ENCODE data around the gene CIAO2A. TPM values are rescaled to one million over a fixed set of nuclear protein-coding genes. Genes with fewer than 3 reads are reported as not detected.
"Not testable (repeated sequence)": the region's sequence is repeated elsewhere in the genome, so short reads cannot be mapped to it uniquely, and the experiment has no call there.

Gene CIAO2A
- total RNA-seq, 2 donors from 2014 or later: 54.6 to 63.2 TPM

- Mint-ChIP-seq H3K9me3 (no peaks in the 10 kb centered on the region), H3K4me1 (peaks cover 13% of the 10 kb centered on the region), H3K36me3 (ENCODE audit: low read depth) (peaks cover 21% of the 10 kb centered on the region), H3K27ac (no peak overlapping the region), H3K27me3 (ENCODE audit: insufficient read depth) (no peaks in the 10 kb centered on the region), H3K4me3 (no peak overlapping the region)
- TF ChIP-seq, protein P1, sequence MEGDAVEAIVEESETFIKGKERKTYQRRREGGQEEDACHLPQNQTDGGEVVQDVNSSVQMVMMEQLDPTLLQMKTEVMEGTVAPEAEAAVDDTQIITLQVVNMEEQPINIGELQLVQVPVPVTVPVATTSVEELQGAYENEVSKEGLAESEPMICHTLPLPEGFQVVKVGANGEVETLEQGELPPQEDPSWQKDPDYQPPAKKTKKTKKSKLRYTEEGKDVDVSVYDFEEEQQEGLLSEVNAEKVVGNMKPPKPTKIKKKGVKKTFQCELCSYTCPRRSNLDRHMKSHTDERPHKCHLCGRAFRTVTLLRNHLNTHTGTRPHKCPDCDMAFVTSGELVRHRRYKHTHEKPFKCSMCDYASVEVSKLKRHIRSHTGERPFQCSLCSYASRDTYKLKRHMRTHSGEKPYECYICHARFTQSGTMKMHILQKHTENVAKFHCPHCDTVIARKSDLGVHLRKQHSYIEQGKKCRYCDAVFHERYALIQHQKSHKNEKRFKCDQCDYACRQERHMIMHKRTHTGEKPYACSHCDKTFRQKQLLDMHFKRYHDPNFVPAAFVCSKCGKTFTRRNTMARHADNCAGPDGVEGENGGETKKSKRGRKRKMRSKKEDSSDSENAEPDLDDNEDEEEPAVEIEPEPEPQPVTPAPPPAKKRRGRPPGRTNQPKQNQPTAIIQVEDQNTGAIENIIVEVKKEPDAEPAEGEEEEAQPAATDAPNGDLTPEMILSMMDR (conservative IDR thresholded peaks at IDR 0.05): no peak
- peaks cover 33% of the 10 kb centered on the region for H3K36me3 ChIP-seq (ENCODE audit: control insufficient read depth, insufficient read depth, low read length)
- 67 to 91% methylated on average over 1 to 3 of the region's 3 CpGs for WGBS, 2 experiments (ENCODE audit: insufficient coverage in 1 of 2, insufficient read length in 1 of 2)
- no peaks in the 10 kb centered on the region for H3K27me3 ChIP-seq (ENCODE audit: control insufficient read depth, insufficient read depth, low read length, poor library complexity, severe bottlenecking)
- H3K4me1 ChIP-seq (ENCODE audit: control insufficient read depth, insufficient read depth, low read length): no peaks in the 10 kb centered on the region
- H3K4me3 ChIP-seq (ENCODE audit: low read length): no peak overlapping the region
- H3K9ac ChIP-seq (ENCODE audit: extremely low read depth, low read length, poor library complexity, severe bottlenecking): no peak overlapping the region
- DNase-seq: no peak
- H3K27ac ChIP-seq (ENCODE audit: low read depth, low read length): peak overlapping the region; percentile 21
- H3K9me3 ChIP-seq (ENCODE audit: control insufficient read depth, low read length): no peaks in the 10 kb centered on the region
These were observed 18.0 kb upstream of the CIAO2A start for GRCh38 chr15:64111679-64112050.

DNA sequence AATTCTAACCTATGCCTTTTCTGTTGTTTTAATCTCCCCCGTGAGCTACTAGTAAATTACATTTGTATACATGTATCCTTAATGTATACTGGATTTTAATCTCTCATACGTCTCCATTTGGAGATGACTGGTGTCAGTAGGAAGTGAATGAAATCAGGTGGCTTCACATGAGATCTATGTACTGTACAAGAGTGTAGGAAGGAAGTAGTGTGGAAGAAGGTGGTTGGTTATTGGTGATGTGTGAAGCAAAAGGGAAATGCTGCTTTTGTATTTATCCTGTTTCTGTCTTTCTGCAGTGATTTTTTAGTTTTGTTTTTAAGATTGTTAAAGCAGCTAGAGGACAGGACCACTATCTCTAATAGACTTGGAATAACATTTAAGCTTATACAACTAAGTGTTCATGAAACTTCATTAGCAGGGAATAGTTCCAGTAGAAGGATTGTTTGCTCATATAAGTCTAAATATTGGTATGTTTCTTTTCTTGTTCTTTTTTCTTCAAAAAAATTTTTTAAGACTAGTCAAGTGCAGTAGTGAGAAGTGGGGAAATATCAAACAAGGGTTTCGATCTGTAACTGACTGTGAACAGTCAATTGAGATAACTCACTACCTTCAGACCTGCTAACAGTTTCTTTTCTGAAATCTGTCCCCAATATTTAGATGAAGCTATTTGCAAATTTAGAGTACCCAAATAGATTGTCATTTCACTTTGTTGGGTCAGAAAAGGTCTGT, 17.5 kb upstream of the CIAO2A start:
- Histone ChIP-seq H3K4me3 (ENCODE audit: low read length) (no peak overlapping the region), H3K9ac (ENCODE audit: extremely low read depth, low read length, poor library complexity, severe bottlenecking) (no peak overlapping the region), H3K27me3 (ENCODE audit: control insufficient read depth, insufficient read depth, low read length, poor library complexity, severe bottlenecking) (no peaks in the 10 kb centered on the region), H3K27ac (ENCODE audit: low read depth, low read length) (no peak overlapping the region), H3K4me1 (ENCODE audit: control insufficient read depth, insufficient read depth, low read length) (peaks cover 3% of the 10 kb centered on the region), H3K9me3 (ENCODE audit: control insufficient read depth, low read length) (no peaks in the 10 kb centered on the region), H3K36me3 (ENCODE audit: control insufficient read depth, insufficient read depth, low read length) (peaks cover 33% of the 10 kb centered on the region)
- Mint-ChIP-seq H3K9me3 (no peaks in the 10 kb centered on the region), H3K27ac (no peak overlapping the region), H3K4me1 (peaks cover 19% of the 10 kb centered on the region), H3K27me3 (ENCODE audit: insufficient read depth) (no peaks in the 10 kb centered on the region), H3K36me3 (ENCODE audit: low read depth) (peaks cover 20% of the 10 kb centered on the region), H3K4me3 (no peak overlapping the region)
- 90 to 92% methylated on average over 2 of the region's 3 CpGs for WGBS, 2 experiments (ENCODE audit: insufficient coverage in 1 of 2, insufficient read length in 1 of 2)
- TF ChIP-seq, protein P1 (conservative IDR thresholded peaks at IDR 0.05): no peak
- no peak for DNase-seq

- not testable (repeated sequence) for H3K4me3 Mint-ChIP-seq; DNase-seq; H3K27ac ChIP-seq (ENCODE audit: low read depth, low read length); H3K9me3 Mint-ChIP-seq; H3K27me3 Mint-ChIP-seq (ENCODE audit: insufficient read depth); H3K4me1 ChIP-seq (ENCODE audit: control insufficient read depth, insufficient read depth, low read length); H3K27ac Mint-ChIP-seq; H3K9me3 ChIP-seq (ENCODE audit: control insufficient read depth, low read length); H3K9ac ChIP-seq (ENCODE audit: extremely low read depth, low read length, poor library complexity, severe bottlenecking); H3K4me3 ChIP-seq (ENCODE audit: low read length); H3K27me3 ChIP-seq (ENCODE audit: control insufficient read depth, insufficient read depth, low read length, poor library complexity, severe bottlenecking)
- H3K4me1 Mint-ChIP-seq: peaks cover 19% of the 10 kb centered on the region
- peaks cover 17% of the 10 kb centered on the region for H3K36me3 Mint-ChIP-seq (ENCODE audit: low read depth)
- 90 to 94% methylated on average over 3 to 4 of the region's 4 CpGs for WGBS, 2 experiments (ENCODE audit: insufficient coverage in 1 of 2, insufficient read length in 1 of 2)
- peaks cover 26% of the 10 kb centered on the region for H3K36me3 ChIP-seq (ENCODE audit: control insufficient read depth, insufficient read depth, low read length)
These were observed 16.6 kb upstream of the CIAO2A start for GRCh38 chr15:64110108-64110701.

All from endodermal cell (in vitro differentiated cells).